ENCODE data around the gene KLHL1.

KLHL1 gene

GRCh38 chr13:69959046-69959445, 149.2 kb downstream of the KLHL1 start:
- no peak overlapping the region for H3K18ac ChIP-seq (ENCODE audit: low read length)
- H3K9ac ChIP-seq (ENCODE audit: low read length), result no peak overlapping the region
- no peak overlapping the region for H4K12ac ChIP-seq (ENCODE audit: low read depth, low read length)
- H2BK120ac ChIP-seq (ENCODE audit: insufficient read depth, low read length, poor library complexity), result no peak overlapping the region
- no peak overlapping the region for H3K27ac ChIP-seq (ENCODE audit: low read depth, low read length)
- H2BK12ac ChIP-seq (ENCODE audit: low read length), result no peak overlapping the region
- H3K79me2 ChIP-seq (ENCODE audit: control insufficient read depth, insufficient read depth, low read length, poor library complexity), result no peaks in the 10 kb centered on the region
- DNase-seq, result peak; percentile 44 to 80
- no peaks in the 10 kb centered on the region for H3K4me1 ChIP-seq (ENCODE audit: control insufficient read depth in 1 of 2, insufficient read depth in 2 of 2, low read length in 2 of 2)
- H2AFZ ChIP-seq (ENCODE audit: insufficient read depth, low read length, poor library complexity), result no peak overlapping the region
- H4K8ac ChIP-seq (ENCODE audit: low read depth, low read length), result no peak overlapping the region
- no peak overlapping the region for H4K91ac ChIP-seq (ENCODE audit: low read depth, low read length)
- H3K23ac ChIP-seq (ENCODE audit: low read length), result no peak overlapping the region
- H3K4me2 ChIP-seq (ENCODE audit: low read length), result no peak overlapping the region
- H3K79me1 ChIP-seq (ENCODE audit: low read length), result no peaks in the 10 kb centered on the region
- no peaks in the 10 kb centered on the region for H3K36me3 ChIP-seq (ENCODE audit: control insufficient read depth in 1 of 2, insufficient read depth in 2 of 2, low read length in 2 of 2)
- H2AK5ac ChIP-seq (ENCODE audit: low read length), result no peak overlapping the region
- no peaks in the 10 kb centered on the region for H3K9me3 ChIP-seq (ENCODE audit: insufficient read depth, low read depth, low read length)
- no CpG with 5 or more reads among the region's 2 CpGs for WGBS (ENCODE audit: extremely low coverage, insufficient coverage, insufficient read length)
- H3K4me3 ChIP-seq (ENCODE audit: low read depth, low read length), result no peak overlapping the region
- no peak overlapping the region for H3K14ac ChIP-seq (ENCODE audit: low read length)
- H3K4ac ChIP-seq (ENCODE audit: low read depth, low read length), result no peak overlapping the region
- H2BK5ac ChIP-seq (ENCODE audit: low read depth, low read length, poor library complexity), result no peak overlapping the region
- H3K27me3 ChIP-seq (ENCODE audit: insufficient read depth, low read length), result no peaks in the 10 kb centered on the region

GRCh38 chr13:69956839-69957238, 151.4 kb downstream of the KLHL1 start:
- Histone ChIP-seq H4K12ac (ENCODE audit: low read depth, low read length) (no peak overlapping the region), H4K8ac (ENCODE audit: low read depth, low read length) (no peak overlapping the region), H3K14ac (ENCODE audit: low read length) (no peak overlapping the region), H2BK12ac (ENCODE audit: low read length) (no peak overlapping the region), H2AK5ac (ENCODE audit: low read length) (no peak overlapping the region), H3K27ac (ENCODE audit: low read depth, low read length) (no peak overlapping the region), H4K91ac (ENCODE audit: low read depth, low read length) (no peak overlapping the region), H3K18ac (ENCODE audit: low read length) (no peak overlapping the region), H3K4me2 (ENCODE audit: low read length) (no peak overlapping the region), H3K27me3 (ENCODE audit: insufficient read depth, low read length) (no peaks in the 10 kb centered on the region), H2BK120ac (ENCODE audit: insufficient read depth, low read length, poor library complexity) (no peak overlapping the region), H2BK5ac (ENCODE audit: low read depth, low read length, poor library complexity) (no peak overlapping the region), H3K4me3 (ENCODE audit: low read depth, low read length) (no peak overlapping the region), H3K4ac (ENCODE audit: low read depth, low read length) (no peak overlapping the region), H3K9me3 (ENCODE audit: insufficient read depth, low read depth, low read length) (no peaks in the 10 kb centered on the region), H3K4me1 (ENCODE audit: control insufficient read depth in 1 of 2, insufficient read depth in 2 of 2, low read length in 2 of 2) (no peaks in the 10 kb centered on the region), H3K79me2 (ENCODE audit: control insufficient read depth, insufficient read depth, low read length, poor library complexity) (no peaks in the 10 kb centered on the region), H3K23ac (ENCODE audit: low read length) (no peak overlapping the region), H2AFZ (ENCODE audit: insufficient read depth, low read length, poor library complexity) (no peak overlapping the region), H3K36me3 (ENCODE audit: control insufficient read depth in 1 of 2, insufficient read depth in 2 of 2, low read length in 2 of 2) (no peaks in the 10 kb centered on the region), H3K79me1 (ENCODE audit: low read length) (no peaks in the 10 kb centered on the region), H3K9ac (ENCODE audit: low read length) (no peak overlapping the region)
- DNase-seq, result peak in 1 of 2 donors; percentile 66
- no CpG with 5 or more reads among the region's 5 CpGs for WGBS (ENCODE audit: extremely low coverage, insufficient coverage, insufficient read length)

GRCh38 chr13:69956349-69956748, 151.9 kb downstream of the KLHL1 start:
- no peak overlapping the region for H2BK5ac ChIP-seq (ENCODE audit: low read depth, low read length, poor library complexity)
- H3K4me1 ChIP-seq (ENCODE audit: control insufficient read depth in 1 of 2, insufficient read depth in 2 of 2, low read length in 2 of 2), result no peaks in the 10 kb centered on the region
- H2BK120ac ChIP-seq (ENCODE audit: insufficient read depth, low read length, poor library complexity), result no peak overlapping the region
- no peak overlapping the region for H4K91ac ChIP-seq (ENCODE audit: low read depth, low read length)
- H3K23ac ChIP-seq (ENCODE audit: low read length), result no peak overlapping the region
- WGBS (ENCODE audit: extremely low coverage, insufficient coverage, insufficient read length), result no CpG with 5 or more reads among the region's 2 CpGs
- no peak overlapping the region for H4K8ac ChIP-seq (ENCODE audit: low read depth, low read length)
- H3K36me3 ChIP-seq (ENCODE audit: control insufficient read depth in 1 of 2, insufficient read depth in 2 of 2, low read length in 2 of 2), result no peaks in the 10 kb centered on the region
- H3K27ac ChIP-seq (ENCODE audit: low read depth, low read length), result no peak overlapping the region
- no peaks in the 10 kb centered on the region for H3K79me2 ChIP-seq (ENCODE audit: control insufficient read depth, insufficient read depth, low read length, poor library complexity)
- no peak for DNase-seq
- H4K12ac ChIP-seq (ENCODE audit: low read depth, low read length), result no peak overlapping the region
- H3K79me1 ChIP-seq (ENCODE audit: low read length), result no peaks in the 10 kb centered on the region
- H3K18ac ChIP-seq (ENCODE audit: low read length), result no peak overlapping the region
- H3K9me3 ChIP-seq (ENCODE audit: insufficient read depth, low read depth, low read length), result no peaks in the 10 kb centered on the region
- no peak overlapping the region for H2AK5ac ChIP-seq (ENCODE audit: low read length)
- H3K4me3 ChIP-seq (ENCODE audit: low read depth, low read length), result no peak overlapping the region
- H2BK12ac ChIP-seq (ENCODE audit: low read length), result no peak overlapping the region
- H3K9ac ChIP-seq (ENCODE audit: low read length), result no peak overlapping the region
- H3K27me3 ChIP-seq (ENCODE audit: insufficient read depth, low read length), result no peaks in the 10 kb centered on the region
- no peak overlapping the region for H3K4ac ChIP-seq (ENCODE audit: low read depth, low read length)
- H3K14ac ChIP-seq (ENCODE audit: low read length), result no peak overlapping the region
- H2AFZ ChIP-seq (ENCODE audit: insufficient read depth, low read length, poor library complexity), result no peak overlapping the region
- H3K4me2 ChIP-seq (ENCODE audit: low read length), result no peak overlapping the region

GRCh38 chr13:69955271-69955670, 153.0 kb downstream of the KLHL1 start:
- no peak overlapping the region for H3K4me3 ChIP-seq (ENCODE audit: low read depth, low read length)
- no peak overlapping the region for H4K12ac ChIP-seq (ENCODE audit: low read depth, low read length)

More at GRCh38 chr13:69955271-69955670, 153.0 kb downstream of the KLHL1 start:
- H3K9ac ChIP-seq (ENCODE audit: low read length), result no peak overlapping the region
- H3K4ac ChIP-seq (ENCODE audit: low read depth, low read length), result no peak overlapping the region
- H2BK5ac ChIP-seq (ENCODE audit: low read depth, low read length, poor library complexity), result no peak overlapping the region
- H2BK12ac ChIP-seq (ENCODE audit: low read length), result no peak overlapping the region
- H3K14ac ChIP-seq (ENCODE audit: low read length), result no peak overlapping the region
- no peaks in the 10 kb centered on the region for H3K9me3 ChIP-seq (ENCODE audit: insufficient read depth, low read depth, low read length)
- H3K23ac ChIP-seq (ENCODE audit: low read length), result no peak overlapping the region
- no peaks in the 10 kb centered on the region for H3K4me1 ChIP-seq (ENCODE audit: control insufficient read depth in 1 of 2, insufficient read depth in 2 of 2, low read length in 2 of 2)
- H2AK5ac ChIP-seq (ENCODE audit: low read length), result no peak overlapping the region
- H3K4me2 ChIP-seq (ENCODE audit: low read length), result no peak overlapping the region
- DNase-seq, result no peak
- H3K27ac ChIP-seq (ENCODE audit: low read depth, low read length), result no peak overlapping the region
- H2BK120ac ChIP-seq (ENCODE audit: insufficient read depth, low read length, poor library complexity), result no peak overlapping the region
- no peaks in the 10 kb centered on the region for H3K27me3 ChIP-seq (ENCODE audit: insufficient read depth, low read length)
- H3K79me2 ChIP-seq (ENCODE audit: control insufficient read depth, insufficient read depth, low read length, poor library complexity), result no peaks in the 10 kb centered on the region
- H4K8ac ChIP-seq (ENCODE audit: low read depth, low read length), result no peak overlapping the region
- H2AFZ ChIP-seq (ENCODE audit: insufficient read depth, low read length, poor library complexity), result no peak overlapping the region
- no peaks in the 10 kb centered on the region for H3K36me3 ChIP-seq (ENCODE audit: control insufficient read depth in 1 of 2, insufficient read depth in 2 of 2, low read length in 2 of 2)
- H4K91ac ChIP-seq (ENCODE audit: low read depth, low read length), result no peak overlapping the region
- H3K18ac ChIP-seq (ENCODE audit: low read length), result no peak overlapping the region
- no peaks in the 10 kb centered on the region for H3K79me1 ChIP-seq (ENCODE audit: low read length)

All from trophoblast cell (in vitro differentiated cells and primary cell).